ENCODE measurements around the gene TMEM63A.
"Not testable (repeated sequence)": the region's sequence is repeated elsewhere in the genome, so short reads cannot be mapped to it uniquely, and the experiment has no call there.

TMEM63A gene

DNA sequence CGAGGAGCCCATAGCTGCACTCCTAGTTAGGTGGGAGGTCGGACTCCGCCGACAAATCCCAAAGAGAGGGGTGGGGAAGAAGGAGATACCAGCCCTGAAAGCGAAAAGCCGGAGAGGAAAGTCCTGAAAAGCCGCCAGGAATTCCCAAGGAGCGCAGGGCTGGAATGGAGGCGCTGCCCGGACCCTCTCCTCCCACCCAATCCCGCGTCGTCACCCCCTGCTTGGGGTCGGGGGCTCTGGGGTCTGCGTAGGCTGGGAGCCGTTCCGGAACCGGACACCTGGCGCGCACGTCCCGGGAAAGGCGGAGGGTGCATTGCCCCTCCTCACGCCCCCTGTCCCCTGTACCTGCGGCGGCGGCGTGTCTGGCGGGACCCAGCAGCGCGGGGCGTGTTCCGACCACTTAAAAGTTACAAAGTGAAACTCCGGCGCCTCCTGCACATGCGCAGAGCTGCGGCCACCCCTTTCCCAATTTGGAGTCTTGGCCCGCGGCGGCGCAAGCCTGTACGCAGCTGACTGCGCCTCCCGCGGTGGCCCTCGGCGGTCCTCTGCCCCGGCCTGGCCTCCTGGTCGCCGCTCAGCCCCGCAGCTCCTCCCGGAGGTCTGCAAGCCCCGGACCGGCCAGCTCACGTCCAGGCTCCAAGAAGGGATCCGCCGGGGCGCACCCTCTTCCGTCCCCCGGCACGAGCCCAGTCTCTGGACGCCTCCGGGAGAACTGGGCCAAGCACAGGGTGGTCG is at the start of gene TMEM63A:
Gene TMEM63A, minus strand, starts transcription at position 422 of the 735 bp plus-strand sequence. CDS start 4,800 bp downstream, outside the sequence.
- DNase-seq (ENCODE audit: low read depth) = peak; percentile 81

DNA sequence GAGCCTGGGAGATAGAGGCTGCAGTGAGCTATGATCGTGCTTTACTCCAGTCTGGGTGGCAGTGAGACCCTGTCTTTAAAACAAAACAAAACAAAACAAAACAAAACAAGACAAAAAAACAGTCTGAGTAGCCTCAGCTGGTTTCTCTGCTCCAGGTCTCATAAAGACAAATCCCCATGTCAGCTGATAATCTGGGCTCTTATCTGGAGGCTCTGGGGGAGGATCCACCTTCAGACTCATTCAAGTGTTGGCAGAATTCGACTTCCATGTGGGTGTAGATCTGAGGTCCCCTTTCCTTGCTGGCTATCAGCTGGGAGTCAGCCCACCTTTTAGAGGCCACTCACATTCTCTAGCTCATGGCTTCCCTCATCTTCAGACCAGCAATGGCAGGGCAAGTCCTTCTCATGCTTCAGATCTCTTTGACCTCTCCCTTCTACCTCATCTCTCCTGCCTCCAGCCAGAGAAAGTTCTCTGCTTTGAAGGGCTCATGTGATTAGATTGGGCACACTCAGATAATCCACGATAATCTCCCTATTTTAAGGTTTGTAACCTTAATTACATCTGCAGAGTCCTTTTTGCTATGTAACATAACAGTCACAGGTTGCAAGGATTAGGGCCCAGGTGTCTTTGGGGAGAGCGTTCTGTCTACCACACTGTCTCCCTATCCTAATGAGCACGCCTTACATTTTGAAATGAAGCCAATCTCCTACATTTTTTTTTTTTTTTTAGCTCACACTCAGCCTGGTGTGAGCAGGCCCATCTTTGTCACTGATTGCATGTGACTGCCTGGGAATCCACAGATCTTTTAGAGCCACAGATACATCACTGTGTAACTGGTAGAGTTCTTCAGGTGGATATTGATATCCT is 49.3 kb upstream of the TMEM63A start:
- DNase-seq (ENCODE audit: low read depth) = no peak

DNA sequence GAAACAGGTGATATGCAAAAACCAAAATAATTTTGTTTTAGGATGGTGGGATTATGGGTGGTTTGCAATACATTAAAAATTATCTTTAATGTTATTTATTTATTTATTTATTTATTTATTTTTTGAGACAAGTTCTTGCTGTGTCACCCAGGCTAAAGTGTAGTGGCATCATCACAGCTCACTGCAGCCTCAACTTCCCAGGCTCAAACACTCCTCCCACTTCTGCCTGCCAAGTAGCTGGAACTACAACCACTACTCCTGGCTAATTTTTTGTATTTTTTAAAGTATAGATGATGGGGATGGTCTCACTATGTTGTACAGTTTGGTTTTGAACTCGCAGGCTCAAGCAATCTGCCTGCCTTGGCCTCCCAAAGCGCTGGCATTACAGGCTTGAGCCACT is 48.4 kb upstream of the TMEM63A start:
- no peak for DNase-seq (ENCODE audit: low read depth)

DNA sequence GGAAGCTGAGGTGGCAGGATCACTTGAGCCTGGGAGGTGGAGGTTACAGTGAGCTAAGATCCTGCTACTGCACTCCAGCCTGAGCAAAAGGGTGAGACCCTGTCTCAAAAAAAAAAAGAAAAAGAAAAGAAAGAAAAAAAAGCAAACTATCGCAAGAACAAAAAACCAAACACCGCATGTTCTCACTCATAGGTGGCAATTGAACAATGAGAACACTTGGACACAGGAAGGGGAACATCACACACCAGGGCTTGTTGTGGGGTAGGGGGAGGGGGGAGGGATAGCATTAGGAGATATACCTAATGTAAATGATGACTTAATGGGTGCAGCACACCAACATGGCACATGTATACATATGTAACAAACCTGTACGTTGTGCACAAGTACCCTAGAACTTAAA is 47.3 kb upstream of the TMEM63A start:
- not testable (repeated sequence) for DNase-seq (ENCODE audit: low read depth)

DNA sequence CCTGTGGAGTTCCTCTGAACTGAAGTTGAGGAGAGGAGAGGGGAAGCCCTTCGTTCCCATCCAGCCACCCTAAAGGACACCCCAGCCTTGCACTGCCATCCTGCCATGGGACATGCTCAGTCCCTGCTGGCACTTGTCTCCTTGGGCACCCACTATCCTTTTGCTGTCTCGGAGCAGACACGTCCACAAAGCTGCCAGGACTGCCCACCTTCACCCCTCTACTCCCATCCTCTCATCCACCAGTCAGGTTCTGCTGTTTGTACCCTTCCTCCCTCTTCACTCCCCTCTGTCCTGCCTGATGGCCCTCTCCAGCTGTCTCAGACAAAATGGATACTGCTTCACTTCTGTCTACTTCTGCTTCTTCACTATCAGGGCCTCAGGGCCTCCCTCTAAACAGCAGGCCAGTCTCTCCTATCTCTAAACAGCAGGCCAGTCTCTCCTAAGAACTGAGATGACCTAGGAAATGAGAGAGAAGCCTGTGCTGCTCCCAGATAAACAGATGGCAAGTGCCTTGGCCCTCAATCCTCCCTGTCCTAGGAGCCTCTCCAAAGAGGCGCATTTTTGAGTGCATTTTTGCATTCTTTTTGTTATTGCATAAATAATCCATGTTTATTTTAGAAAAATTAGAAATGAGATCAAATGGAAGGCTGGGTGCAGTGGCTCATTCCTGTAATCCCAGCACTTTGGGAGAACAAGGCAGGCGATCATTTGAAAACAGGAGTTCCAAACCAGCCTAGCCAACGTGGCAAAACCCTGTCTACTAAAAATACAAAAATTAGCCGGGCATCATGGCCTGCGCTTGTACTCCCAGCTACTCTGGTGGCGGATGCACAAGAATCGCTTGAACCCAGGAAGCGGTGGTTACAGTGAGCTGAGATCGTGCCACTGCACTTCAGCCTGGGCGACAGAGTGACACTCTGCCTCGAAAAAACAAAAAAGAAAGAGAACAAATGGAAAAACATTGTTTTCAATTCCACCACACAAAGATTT is 46.3 kb upstream of the TMEM63A start:
- peak; percentile 98 for DNase-seq (ENCODE audit: low read depth)

DNA sequence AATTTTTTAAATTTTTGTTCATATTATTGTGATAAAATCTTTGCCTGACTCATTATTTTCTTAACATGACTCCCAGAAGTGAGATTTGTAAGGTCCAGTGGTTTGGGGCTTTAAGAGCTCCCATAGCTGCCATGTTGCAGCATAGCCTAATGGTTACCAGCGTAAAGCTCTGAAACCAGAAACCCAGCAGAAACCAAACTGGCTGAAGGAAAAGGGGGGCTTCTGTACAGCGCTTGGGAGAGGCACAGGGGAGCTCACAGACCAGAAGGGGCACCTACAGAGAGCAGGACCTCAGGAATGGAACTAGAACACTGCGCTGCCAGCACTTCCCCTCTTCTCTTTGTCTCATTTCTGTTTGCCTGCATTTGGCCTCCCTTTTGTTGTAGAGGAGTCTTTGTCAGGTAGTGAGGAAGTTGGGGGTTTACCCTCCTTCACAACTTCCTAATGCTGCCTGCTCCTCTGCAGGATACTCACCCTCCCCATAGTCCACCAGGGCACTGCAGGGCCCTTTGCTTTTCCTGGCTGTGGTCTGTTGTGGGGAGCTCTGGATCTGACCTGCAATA is 44.5 kb upstream of the TMEM63A start:
- DNase-seq (ENCODE audit: low read depth) = no peak

DNA sequence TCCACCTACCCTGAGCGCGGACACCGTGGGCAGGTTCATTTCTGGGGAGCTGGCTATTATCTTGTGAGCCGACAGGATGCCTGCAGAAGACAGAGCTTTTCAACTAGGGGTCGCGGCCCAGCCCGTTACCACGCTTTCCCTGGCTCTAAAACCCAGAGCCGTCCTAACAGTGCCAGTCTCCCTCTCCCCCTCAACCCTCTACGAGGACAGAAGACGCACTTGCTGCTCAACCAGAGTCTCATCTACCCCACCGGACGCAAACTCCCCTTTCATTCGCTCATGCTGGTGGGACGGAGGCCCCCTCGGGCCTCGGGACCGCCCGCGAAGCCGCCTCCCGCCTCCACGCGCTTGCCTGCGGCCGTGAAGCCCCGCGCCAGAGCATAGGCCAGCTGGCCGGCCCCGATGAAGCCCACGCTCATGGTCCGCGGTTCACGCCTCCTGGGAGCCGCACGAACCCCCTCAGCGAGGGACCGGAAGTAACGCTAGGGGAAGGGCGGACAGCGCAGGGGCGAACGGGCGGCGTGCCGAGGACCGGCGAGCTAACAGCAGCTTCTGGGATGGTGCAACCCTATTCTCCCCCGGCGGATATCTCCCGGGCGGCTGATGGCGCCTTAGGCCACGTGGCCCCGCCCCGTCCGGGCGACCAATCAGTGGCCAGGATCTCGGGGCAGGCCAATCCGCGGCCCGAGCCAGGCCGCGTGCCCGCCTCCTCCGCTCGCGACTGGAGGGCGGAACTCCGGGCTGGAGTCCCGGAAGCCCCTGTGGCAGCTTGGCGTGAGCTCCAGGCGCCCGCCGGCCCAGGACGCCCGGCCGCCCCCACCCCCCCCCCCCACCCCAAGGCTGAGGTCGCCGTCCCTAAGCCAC is 41.7 kb upstream of the TMEM63A start, which contains the start of gene PYCR2:
Gene PYCR2, minus strand, starts transcription at position 559 of the 864 bp plus-strand sequence. Its CDS starts 140 bp downstream, at position 419.
- DNase-seq (ENCODE audit: low read depth) = peak; percentile 97

DNA sequence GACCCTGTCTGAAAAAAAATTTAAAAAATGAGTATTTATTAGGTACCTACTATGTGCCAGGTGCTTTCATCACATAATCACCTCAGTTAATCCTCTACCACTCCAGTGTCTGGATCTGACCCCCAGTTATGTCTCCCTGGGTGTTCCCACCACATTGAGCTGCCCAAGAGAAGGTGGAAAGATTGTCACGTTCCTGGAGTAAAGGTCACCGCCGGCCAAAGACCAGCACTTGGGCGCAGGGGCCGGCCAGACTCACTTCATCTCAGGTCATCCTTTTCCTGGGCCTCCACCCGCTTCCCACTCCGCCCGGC is 41.2 kb upstream of the TMEM63A start:
- no peak for DNase-seq (ENCODE audit: low read depth)

DNA sequence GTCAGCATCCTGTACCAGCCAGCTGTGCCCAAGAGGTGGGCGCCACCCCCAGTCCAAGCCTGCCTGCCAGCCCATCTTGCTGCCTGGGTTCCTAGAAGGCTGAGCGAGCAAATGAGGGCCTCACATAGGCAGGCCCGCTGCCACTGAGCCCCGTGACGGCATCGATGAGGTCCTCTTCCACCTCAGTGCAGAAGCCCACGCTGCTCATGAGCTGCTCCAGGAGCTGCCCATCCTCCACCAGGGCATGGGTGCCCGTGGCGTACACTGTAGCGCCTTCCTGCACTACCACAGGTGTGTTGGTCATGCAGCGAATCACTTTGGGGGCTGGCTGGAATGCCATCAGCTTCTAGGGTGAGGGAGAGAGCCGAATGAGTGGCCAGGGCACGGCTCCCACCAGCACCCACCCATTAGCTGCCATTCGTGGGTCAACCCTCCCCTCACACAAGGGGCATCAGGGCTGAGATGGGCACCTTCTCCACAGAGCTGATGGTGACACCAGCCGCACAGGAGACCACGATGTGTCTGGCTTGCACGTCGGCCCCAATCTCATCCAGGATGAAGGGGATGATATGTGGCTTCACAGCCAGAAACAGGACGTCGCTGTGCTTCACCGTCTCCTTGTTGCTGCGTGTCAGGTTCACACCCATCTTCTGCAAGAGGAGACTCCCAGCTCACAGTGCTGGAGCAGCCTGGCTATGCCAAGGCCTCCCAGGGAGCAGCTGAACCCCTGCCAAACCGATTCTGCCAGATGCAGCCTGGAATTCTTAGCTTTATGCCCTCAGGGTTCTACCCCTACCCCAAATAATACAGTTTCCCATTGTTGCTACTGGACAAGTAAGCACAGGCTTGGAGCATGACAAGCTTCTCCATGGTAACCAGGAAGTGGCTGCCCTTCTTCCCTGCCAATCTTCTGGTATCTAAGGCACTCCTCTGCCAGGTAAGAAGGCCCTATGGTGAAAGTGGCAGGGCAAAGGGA is 39.8 kb upstream of the TMEM63A start:
- no peak for DNase-seq (ENCODE audit: low read depth)

DNA sequence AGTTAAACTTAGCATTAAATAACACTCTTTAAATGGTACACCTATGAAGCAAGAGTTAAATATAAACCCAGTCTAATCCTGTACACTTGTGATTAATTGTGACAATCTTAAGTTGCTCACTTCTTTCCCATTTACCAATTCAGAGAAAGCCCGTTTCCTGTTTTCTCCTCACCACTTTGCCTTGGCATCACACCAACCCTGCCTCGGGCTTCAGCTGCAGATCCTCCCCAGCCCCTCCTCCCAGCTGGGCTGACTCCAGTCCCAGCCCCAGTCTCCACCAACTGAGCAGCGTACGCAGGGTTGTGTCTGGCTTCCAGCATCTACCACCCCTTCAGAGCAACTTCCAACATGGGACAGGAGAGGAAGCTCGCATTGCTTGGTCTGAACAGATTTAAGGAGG is 37.7 kb upstream of the TMEM63A start:
- no peak for DNase-seq (ENCODE audit: low read depth)

DNA sequence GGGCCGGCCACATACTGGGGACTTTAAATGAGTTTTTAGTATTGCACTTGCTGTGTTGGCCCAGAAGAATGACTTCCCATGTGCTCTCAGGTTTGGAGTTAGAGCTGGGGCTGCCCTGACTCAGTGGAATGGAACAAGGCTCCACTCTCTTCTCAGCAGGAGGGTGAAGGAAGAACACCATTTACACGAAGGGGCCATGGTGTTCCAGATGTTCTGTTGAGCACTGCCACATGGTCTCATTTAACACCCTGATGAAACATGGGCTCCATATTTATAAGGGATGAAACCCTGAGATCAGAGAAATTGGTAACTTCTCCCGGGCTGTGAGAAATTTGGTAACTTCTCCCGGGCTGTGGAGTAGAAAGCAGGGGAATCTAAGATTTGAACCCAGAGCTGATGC is 36.1 kb upstream of the TMEM63A start:
- DNase-seq (ENCODE audit: low read depth) = no peak

DNA sequence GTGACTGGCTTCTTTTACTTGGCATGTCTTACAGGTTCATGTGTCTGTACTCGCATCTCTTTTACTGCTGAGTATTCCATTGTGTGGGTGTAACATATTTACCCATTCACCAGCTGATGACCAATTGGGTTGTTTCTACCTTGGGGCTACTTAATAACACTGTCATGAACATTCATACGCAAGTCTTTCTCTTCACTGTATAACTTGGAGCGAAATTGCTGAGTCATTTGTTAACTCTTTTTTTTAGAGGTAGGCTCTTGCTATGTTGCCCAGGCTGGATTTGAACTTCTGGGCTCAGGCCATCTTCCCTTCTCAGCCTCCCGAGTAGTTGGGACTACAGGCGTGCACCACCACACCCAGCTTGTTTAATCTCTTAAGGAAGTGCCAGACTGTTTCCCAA is 35.4 kb upstream of the TMEM63A start:
- no peak for DNase-seq (ENCODE audit: low read depth)

DNA sequence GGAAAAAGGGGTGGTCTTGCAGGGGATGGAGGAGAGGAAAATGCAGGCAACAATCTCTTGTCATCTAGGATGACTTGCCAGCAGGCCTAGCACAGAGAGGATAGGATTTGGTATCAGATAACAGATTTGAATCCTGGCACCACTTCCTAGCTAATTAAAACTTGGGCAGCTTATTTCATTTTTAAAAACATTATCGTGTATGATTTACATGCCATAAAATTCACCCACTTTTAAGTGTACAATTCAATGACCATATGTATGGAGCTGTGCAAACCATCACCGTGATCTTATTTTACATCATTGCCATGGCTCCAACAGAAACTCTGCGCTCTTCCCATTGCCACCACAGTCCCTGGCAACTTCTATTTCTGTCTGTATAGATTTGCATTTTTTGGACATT is 34.9 kb upstream of the TMEM63A start:
- no peak for DNase-seq (ENCODE audit: low read depth)

DNA sequence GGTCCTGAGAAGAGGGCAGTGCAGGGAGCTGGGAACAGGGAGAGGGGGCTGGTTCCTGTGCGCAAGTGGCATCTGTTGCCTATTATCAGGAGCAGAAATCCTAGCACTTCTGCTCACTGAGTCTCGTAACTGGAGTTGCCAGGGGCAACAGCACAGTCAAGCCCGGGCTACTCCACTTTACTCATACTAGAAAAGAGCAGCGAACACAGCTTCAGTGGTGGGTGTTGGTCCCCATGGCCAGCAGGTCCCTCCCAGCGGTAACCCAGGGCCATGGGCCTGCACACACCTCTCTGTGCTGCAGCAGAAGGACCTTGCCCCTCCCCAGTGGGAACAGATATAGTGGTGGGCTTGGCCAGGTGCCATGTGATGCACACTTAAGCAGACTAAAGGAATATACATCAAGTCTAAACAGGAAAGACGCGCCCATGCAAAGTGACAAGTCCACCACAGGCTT is 33.4 kb upstream of the TMEM63A start:
- no peak for DNase-seq (ENCODE audit: low read depth)

DNA sequence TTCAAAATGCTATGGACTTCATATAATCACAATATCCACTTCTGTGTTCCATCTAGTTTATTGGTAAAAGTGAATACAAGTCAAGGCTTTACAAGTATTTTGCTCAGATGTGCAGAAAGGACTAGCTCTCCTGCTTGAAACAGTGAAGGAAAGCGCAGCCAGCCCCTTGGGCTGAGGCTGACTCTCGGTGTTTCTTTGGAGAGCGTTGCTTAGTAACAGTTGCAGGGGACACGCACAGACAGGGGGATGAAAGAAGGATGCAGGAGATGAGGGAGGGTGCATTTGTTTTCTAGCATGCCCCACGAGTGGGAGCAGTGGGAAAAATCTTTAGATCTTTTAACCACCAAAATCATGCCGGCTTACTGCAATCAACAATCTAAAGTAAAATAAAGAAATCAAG is 32.8 kb upstream of the TMEM63A start:
- DNase-seq (ENCODE audit: low read depth) = no peak

DNA sequence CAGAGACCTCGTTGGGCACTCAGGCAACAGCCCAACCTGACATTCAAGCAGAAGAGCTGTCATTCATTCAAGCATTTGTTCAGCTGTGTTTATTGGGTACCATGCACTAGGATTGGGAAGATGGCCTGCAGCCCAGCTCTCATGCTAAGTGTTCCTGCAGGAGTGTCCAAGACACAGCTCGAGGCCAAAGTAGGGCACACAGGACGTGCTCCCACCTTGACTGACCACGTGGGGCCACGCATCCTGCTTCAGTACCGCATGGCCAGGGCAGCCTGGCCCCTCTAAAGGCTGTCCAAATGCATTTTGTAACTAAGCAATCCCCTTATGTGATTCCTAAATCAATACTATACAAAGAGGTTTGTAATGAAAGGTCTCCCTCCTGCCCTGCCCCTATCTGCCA is 32.2 kb upstream of the TMEM63A start:
- DNase-seq (ENCODE audit: low read depth) = no peak

DNA sequence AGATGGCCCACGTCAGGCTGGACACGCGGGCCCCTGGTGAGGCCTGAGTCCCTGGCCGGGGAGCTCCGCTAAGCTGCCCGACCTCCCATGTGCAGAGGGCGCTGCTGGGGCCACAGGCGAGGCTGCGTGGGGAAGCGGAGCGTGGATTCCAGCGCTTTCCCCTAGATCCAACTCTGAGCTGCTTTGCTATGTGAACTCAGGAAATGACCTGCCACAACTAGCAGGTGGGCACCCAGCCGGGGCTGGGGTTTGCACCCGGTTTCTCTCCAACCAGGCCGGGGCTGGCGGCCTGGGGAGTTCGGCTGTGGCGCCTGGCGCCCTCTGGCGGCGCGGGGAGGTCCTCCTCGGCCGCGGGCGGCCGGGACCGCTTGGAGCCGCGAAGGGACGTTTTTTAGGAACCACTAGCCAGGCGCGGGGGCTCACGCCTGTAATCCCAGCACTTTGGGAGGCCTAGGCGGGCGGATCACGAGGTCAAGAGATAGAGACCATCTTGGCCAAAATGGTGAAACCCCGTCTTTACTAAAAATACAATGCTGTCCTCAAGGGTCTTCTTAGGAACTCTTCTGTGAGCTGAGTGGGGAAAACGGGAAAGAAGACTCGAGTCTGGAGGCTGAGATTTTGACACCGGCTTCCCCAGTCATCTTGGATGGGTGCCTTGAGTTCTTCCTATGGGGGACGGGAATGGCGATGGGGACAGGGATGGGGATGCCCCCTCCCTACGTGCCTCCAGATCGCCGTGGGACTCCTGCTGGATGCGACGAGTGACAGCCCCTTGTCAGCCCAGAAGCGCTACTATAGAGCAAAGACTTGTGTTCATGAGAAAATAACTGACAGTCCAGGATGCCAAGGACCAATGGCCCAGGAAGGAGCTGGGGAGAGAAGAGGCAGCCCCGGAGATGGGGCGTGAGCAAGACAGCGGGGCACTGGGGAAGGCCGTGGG is 29.3 kb upstream of the TMEM63A start:
- DNase-seq (ENCODE audit: low read depth) = no peak

DNA sequence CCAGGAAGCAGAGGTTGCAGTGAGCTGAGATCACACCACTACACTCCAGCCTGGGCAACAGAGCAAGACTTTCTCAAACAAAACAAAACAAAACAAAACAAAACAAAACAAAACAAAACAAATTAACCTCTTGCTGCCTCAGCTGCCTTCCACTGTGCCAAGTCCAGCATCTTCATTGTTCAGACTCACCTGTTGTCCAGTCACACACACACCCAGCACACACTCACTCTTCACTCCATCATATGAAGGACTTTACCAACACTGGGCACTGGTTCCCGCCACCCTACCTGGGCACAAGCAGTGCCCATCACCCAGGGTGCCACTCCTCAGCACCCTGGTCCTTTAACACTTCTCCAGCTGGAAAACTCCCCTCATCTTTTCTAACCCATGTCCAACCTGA is 27.3 kb upstream of the TMEM63A start:
- no peak for DNase-seq (ENCODE audit: low read depth)

All from CMK (cell line).